ENCODE data around the gene FUZ. TPM values are rescaled to one million over a fixed set of nuclear protein-coding genes. Genes with fewer than 3 reads are reported as not detected.

Gene FUZ
- total and polyA plus RNA-seq, 2 of the 8 experiments (the other 6 are each of a cell fraction or from before 2014, with no cell fraction given) = 28.4 to 33.9 TPM

DNA sequence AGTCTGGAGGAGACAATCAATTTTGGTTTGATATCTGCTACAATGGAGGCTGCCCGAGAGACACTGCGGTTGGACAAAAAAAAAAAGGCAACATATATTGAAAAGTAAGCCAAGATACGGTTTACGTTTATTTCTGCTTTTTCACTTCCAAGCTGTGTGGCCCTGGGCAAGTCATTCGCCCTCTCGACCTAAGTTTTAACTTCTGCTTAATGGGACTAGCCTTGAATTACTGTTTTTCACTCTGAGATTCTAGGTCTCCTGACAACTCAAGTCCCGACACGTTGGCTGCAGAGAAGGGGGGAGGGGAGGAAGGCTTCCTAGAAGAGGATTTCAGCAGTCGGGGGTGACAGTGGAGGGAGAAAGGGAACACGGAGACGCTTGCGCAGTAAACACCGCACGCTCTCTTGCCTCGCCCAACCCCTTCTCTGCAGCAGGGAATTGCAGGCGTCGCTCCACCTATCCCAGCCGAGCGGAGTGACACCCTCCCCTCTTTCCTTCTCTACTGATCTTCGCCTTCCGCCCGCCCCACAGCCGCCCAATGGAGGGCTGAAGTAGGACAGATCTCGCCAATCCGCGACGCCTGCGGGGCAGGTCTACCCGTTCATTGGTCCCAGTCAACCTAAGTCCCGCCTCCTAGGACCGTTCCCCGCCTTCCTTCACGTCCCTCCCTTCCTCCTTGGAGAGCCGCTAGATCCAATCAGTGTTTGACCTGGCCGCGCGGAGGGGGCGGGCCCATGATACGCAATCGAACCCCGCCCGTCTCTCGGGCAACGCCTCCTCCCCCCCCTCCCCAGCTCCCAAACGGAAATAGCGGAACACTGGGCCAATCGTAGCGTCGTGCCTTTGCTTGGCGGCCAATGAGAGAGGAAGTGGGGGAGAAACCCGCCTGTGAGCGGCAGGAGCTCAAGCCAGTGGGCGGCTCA is 46.8 kb downstream of the FUZ start (continued):
- TF ChIP-seq CHD7 (IDR thresholded peaks at IDR 0.05; ENCODE audit: insufficient replicate concordance, low read length) = no peak
- peak; percentile 77 for TF ChIP-seq RBBP5 (IDR thresholded peaks at IDR 0.05; ENCODE audit: borderline replicate concordance, low read depth, low read length)
- no peak for TF ChIP-seq SIRT6 (IDR thresholded peaks at IDR 0.05; ENCODE audit: low read length)
- no peak for TF ChIP-seq EZH2 (IDR thresholded peaks at IDR 0.05; ENCODE audit: low read depth, low read length, severe bottlenecking)
- TF ChIP-seq CBX5 (IDR thresholded peaks at IDR 0.05; ENCODE audit: low read depth, low read length) = no peak
- TF ChIP-seq, protein P1, sequence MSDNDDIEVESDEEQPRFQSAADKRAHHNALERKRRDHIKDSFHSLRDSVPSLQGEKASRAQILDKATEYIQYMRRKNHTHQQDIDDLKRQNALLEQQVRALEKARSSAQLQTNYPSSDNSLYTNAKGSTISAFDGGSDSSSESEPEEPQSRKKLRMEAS (IDR thresholded peaks at IDR 0.05) = peak; percentile 58
- TF ChIP-seq, protein P2, sequence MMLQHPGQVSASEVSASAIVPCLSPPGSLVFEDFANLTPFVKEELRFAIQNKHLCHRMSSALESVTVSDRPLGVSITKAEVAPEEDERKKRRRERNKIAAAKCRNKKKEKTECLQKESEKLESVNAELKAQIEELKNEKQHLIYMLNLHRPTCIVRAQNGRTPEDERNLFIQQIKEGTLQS (IDR thresholded peaks at IDR 0.05; ENCODE audit: insufficient read depth, low read depth, low read length) = no peak
- TF ChIP-seq ASH2L (IDR thresholded peaks at IDR 0.05; ENCODE audit: low read length) = peak; percentile 94
- no peak for TF ChIP-seq BACH1 (IDR thresholded peaks at IDR 0.05; ENCODE audit: low read length)

Data from H1 (cell line).